ENCODE data around the gene TACR1.

- no peak for TF ChIP-seq TAF1 (IDR thresholded peaks at IDR 0.05; ENCODE audit: low read depth, low read length)
- TF ChIP-seq POLR2AphosphoS5 (IDR thresholded peaks at IDR 0.05; ENCODE audit: low read depth, low read length) = no peak
- TF ChIP-seq POLR2A (IDR thresholded peaks at IDR 0.05; ENCODE audit: low read depth, low read length) = no peak
- TF ChIP-seq PAX5 (IDR thresholded peaks at IDR 0.05; ENCODE audit: insufficient read depth, low read length, severe bottlenecking) = no peak
- no peak for TF ChIP-seq POU2F2 (IDR thresholded peaks at IDR 0.05; ENCODE audit: low read depth, low read length)
Observed at GRCh38 chr2:75180476-75180875, 18.8 kb downstream of the TACR1 start.
